Stimulated activated memory B cell treated with anti-CD40 and anti-IgM and Interleukin-4, amounts not matched to agents 10 μg/mL and 1 μg/mL and 100 μg/mL, for 72 hours (primary cell): ENCODE measurements around the gene SAMD5.

Experiments used
- ATAC-seq: fragments of 150-1000 bp; cut with Tn5 transposase; 2 replicates; pipeline ENCODE4 v1.10.0; 2021
- H3K27ac Mint-ChIP-seq: one replicate; pipeline ENCODE4 v1.8.0; 2022; ENCODE audit warnings: mild to moderate bottlenecking, mixed read lengths
- H3K27me3 Mint-ChIP-seq: one replicate; pipeline ENCODE4 v1.8.0; 2022; ENCODE audit warnings: mixed read lengths
- H3K36me3 Mint-ChIP-seq: one replicate; pipeline ENCODE4 v1.8.0; 2022; ENCODE audit warnings: mixed read lengths
- H3K4me1 Mint-ChIP-seq: one replicate; pipeline ENCODE4 v1.8.0; 2022; ENCODE audit warnings: mixed read lengths
- H3K4me3 Mint-ChIP-seq: one replicate; pipeline ENCODE4 v1.8.0; 2022; ENCODE audit warnings: mild to moderate bottlenecking, moderate library complexity, mixed read lengths
- H3K9me3 Mint-ChIP-seq: one replicate; pipeline ENCODE4 v1.8.0; 2022; ENCODE audit warnings: mixed read lengths

Gene SAMD5

GRCh38 chr6:147546501-147547368 lies 38.2 kb downstream of the SAMD5 start:
- Mint-ChIP-seq H3K4me3 (no peak overlapping the region), H3K4me1 (no peaks in the 10 kb centered on the region), H3K36me3 (no peaks in the 10 kb centered on the region), H3K9me3 (peaks cover 3% of the 10 kb centered on the region), H3K27me3 (no peaks in the 10 kb centered on the region), H3K27ac (no peak overlapping the region)
- no peak for ATAC-seq

- Mint-ChIP-seq H3K27ac (no peak overlapping the region), H3K27me3 (no peaks in the 10 kb centered on the region), H3K9me3 (peaks cover 3% of the 10 kb centered on the region), H3K36me3 (no peaks in the 10 kb centered on the region), H3K4me1 (no peaks in the 10 kb centered on the region), H3K4me3 (no peak overlapping the region)
- ATAC-seq = no peak
Measured at GRCh38 chr6:147547369-147547902, 38.9 kb downstream of the SAMD5 start.

- no peak for ATAC-seq
- H3K27me3 Mint-ChIP-seq = no peaks in the 10 kb centered on the region
- no peaks in the 10 kb centered on the region for H3K36me3 Mint-ChIP-seq
- H3K27ac Mint-ChIP-seq = no peak overlapping the region
- peaks cover 3% of the 10 kb centered on the region for H3K9me3 Mint-ChIP-seq
- no peak overlapping the region for H3K4me3 Mint-ChIP-seq
- H3K4me1 Mint-ChIP-seq = no peaks in the 10 kb centered on the region
Measured at GRCh38 chr6:147548921-147549475, 40.5 kb downstream of the SAMD5 start.

GRCh38 chr6:147549531-147549930 lies 41.0 kb downstream of the SAMD5 start:
- H3K27me3 Mint-ChIP-seq = no peaks in the 10 kb centered on the region
- no peaks in the 10 kb centered on the region for H3K4me1 Mint-ChIP-seq
- peaks cover 3% of the 10 kb centered on the region for H3K9me3 Mint-ChIP-seq
- no peak overlapping the region for H3K4me3 Mint-ChIP-seq
- H3K27ac Mint-ChIP-seq = no peak overlapping the region
- H3K36me3 Mint-ChIP-seq = no peaks in the 10 kb centered on the region
- no peak for ATAC-seq

GRCh38 chr6:147551976-147552375 lies 43.5 kb downstream of the SAMD5 start:
- no peak overlapping the region for H3K4me3 Mint-ChIP-seq
- H3K27ac Mint-ChIP-seq = no peak overlapping the region
- H3K27me3 Mint-ChIP-seq = no peaks in the 10 kb centered on the region
- no peak for ATAC-seq
- no peaks in the 10 kb centered on the region for H3K4me1 Mint-ChIP-seq
- no peaks in the 10 kb centered on the region for H3K36me3 Mint-ChIP-seq
- H3K9me3 Mint-ChIP-seq = peaks cover 3% of the 10 kb centered on the region

- Mint-ChIP-seq H3K27ac (no peak overlapping the region), H3K4me1 (no peaks in the 10 kb centered on the region), H3K27me3 (no peaks in the 10 kb centered on the region), H3K4me3 (no peak overlapping the region), H3K9me3 (peaks cover 3% of the 10 kb centered on the region), H3K36me3 (no peaks in the 10 kb centered on the region)
- no peak for ATAC-seq
Measured at GRCh38 chr6:147553099-147553498, 44.6 kb downstream of the SAMD5 start.

GRCh38 chr6:147554281-147554680 lies 45.8 kb downstream of the SAMD5 start:
- no peak overlapping the region for H3K27ac Mint-ChIP-seq
- no peak overlapping the region for H3K4me3 Mint-ChIP-seq
- H3K4me1 Mint-ChIP-seq = no peaks in the 10 kb centered on the region
- H3K27me3 Mint-ChIP-seq = no peaks in the 10 kb centered on the region
- no peaks in the 10 kb centered on the region for H3K36me3 Mint-ChIP-seq
- ATAC-seq = no peak
- H3K9me3 Mint-ChIP-seq = peaks cover 7% of the 10 kb centered on the region

GRCh38 chr6:147559006-147559405 lies 50.5 kb downstream of the SAMD5 start:
- no peaks in the 10 kb centered on the region for H3K4me1 Mint-ChIP-seq
- H3K9me3 Mint-ChIP-seq = peaks cover 4% of the 10 kb centered on the region
- H3K27me3 Mint-ChIP-seq = no peaks in the 10 kb centered on the region
- no peak overlapping the region for H3K4me3 Mint-ChIP-seq
- ATAC-seq = no peak
- H3K27ac Mint-ChIP-seq = no peak overlapping the region
- no peaks in the 10 kb centered on the region for H3K36me3 Mint-ChIP-seq

- H3K27me3 Mint-ChIP-seq = no peaks in the 10 kb centered on the region
- peaks cover 4% of the 10 kb centered on the region for H3K9me3 Mint-ChIP-seq
- H3K36me3 Mint-ChIP-seq = no peaks in the 10 kb centered on the region
- H3K4me1 Mint-ChIP-seq = no peaks in the 10 kb centered on the region
- no peak for ATAC-seq
- H3K4me3 Mint-ChIP-seq = no peak overlapping the region
- no peak overlapping the region for H3K27ac Mint-ChIP-seq
Measured at GRCh38 chr6:147560670-147561069, 52.2 kb downstream of the SAMD5 start.

- Mint-ChIP-seq H3K27me3 (no peaks in the 10 kb centered on the region), H3K4me3 (no peak overlapping the region), H3K9me3 (peaks cover 4% of the 10 kb centered on the region), H3K36me3 (no peaks in the 10 kb centered on the region), H3K27ac (no peak overlapping the region), H3K4me1 (no peaks in the 10 kb centered on the region)
- no peak for ATAC-seq
Measured at GRCh38 chr6:147561726-147562125, 53.2 kb downstream of the SAMD5 start.

- no peaks in the 10 kb centered on the region for H3K27me3 Mint-ChIP-seq
- ATAC-seq = no peak
Measured at GRCh38 chr6:147563472-147563871, 55.0 kb downstream of the SAMD5 start.

GRCh38 chr6:147564556-147564955 lies 56.1 kb downstream of the SAMD5 start:
- H3K27me3 Mint-ChIP-seq = no peaks in the 10 kb centered on the region
- H3K9me3 Mint-ChIP-seq = no peaks in the 10 kb centered on the region
- H3K4me3 Mint-ChIP-seq = no peak overlapping the region
- H3K4me1 Mint-ChIP-seq = no peaks in the 10 kb centered on the region
- no peak overlapping the region for H3K27ac Mint-ChIP-seq
- no peaks in the 10 kb centered on the region for H3K36me3 Mint-ChIP-seq
- ATAC-seq = no peak

More at GRCh38 chr6:147563472-147563871, 55.0 kb downstream of the SAMD5 start:
- H3K27ac Mint-ChIP-seq = no peak overlapping the region
- H3K4me1 Mint-ChIP-seq = no peaks in the 10 kb centered on the region
- no peaks in the 10 kb centered on the region for H3K36me3 Mint-ChIP-seq
- H3K4me3 Mint-ChIP-seq = no peak overlapping the region
- H3K9me3 Mint-ChIP-seq = peaks cover 4% of the 10 kb centered on the region

- Mint-ChIP-seq H3K27ac (no peak overlapping the region), H3K4me3 (no peak overlapping the region), H3K9me3 (no peaks in the 10 kb centered on the region), H3K27me3 (peaks cover 9% of the 10 kb centered on the region), H3K36me3 (no peaks in the 10 kb centered on the region), H3K4me1 (no peaks in the 10 kb centered on the region)
- ATAC-seq = no peak
Measured at GRCh38 chr6:147566244-147566898, 57.9 kb downstream of the SAMD5 start.

GRCh38 chr6:147567141-147567805 lies 58.8 kb downstream of the SAMD5 start:
- Mint-ChIP-seq H3K9me3 (no peaks in the 10 kb centered on the region), H3K4me1 (no peaks in the 10 kb centered on the region), H3K27ac (no peak overlapping the region), H3K36me3 (no peaks in the 10 kb centered on the region), H3K27me3 (peaks cover 9% of the 10 kb centered on the region), H3K4me3 (no peak overlapping the region)
- no peak for ATAC-seq

GRCh38 chr6:147569788-147570187 lies 61.3 kb downstream of the SAMD5 start:
- peaks cover 9% of the 10 kb centered on the region for H3K27me3 Mint-ChIP-seq
- ATAC-seq = no peak
- H3K9me3 Mint-ChIP-seq = no peaks in the 10 kb centered on the region
- H3K36me3 Mint-ChIP-seq = no peaks in the 10 kb centered on the region
- no peaks in the 10 kb centered on the region for H3K4me1 Mint-ChIP-seq
- H3K4me3 Mint-ChIP-seq = no peak overlapping the region
- no peak overlapping the region for H3K27ac Mint-ChIP-seq
